SJCRH30 (cell line): ENCODE data around the gene ARHGAP18. TPM values are rescaled to one million over a fixed set of nuclear protein-coding genes. Genes with fewer than 3 reads are reported as not detected.
A peak's percentile ranks its signal among the peaks of the same experiment; 100 is the strongest.

ENCODE experiments used
- DNase-seq, 2 experiments: peaks; one replicate each; pipeline ENCODE4 v3.0.0-alpha.2; 2015 to 2020
- H3K27ac ChIP-seq: fragments of 250-450 bp; sonication (Bioruptor Pico); 2 replicates; pipeline ENCODE4 v1.5.1; 2020; ENCODE audit warnings: mild to moderate bottlenecking, moderate library complexity
- H3K27me3 ChIP-seq: fragments of 250-450 bp; sonication (Bioruptor Pico); 2 replicates; pipeline ENCODE4 v1.5.1; 2020; ENCODE audit warnings: mild to moderate bottlenecking, moderate library complexity
- H3K36me3 ChIP-seq: fragments of 250-450 bp; sonication (Bioruptor Pico); 2 replicates; pipeline ENCODE4 v1.5.1; 2020; ENCODE audit warnings: mild to moderate bottlenecking, moderate library complexity
- H3K4me1 ChIP-seq: fragments of 250-450 bp; sonication (Bioruptor Pico); 2 replicates; pipeline ENCODE4 v1.5.1; 2020; ENCODE audit warnings: mild to moderate bottlenecking, moderate library complexity
- H3K4me3 ChIP-seq: fragments of 250-450 bp; sonication (Bioruptor Pico); 2 replicates; pipeline ENCODE4 v1.5.1; 2020; ENCODE audit warnings: mild to moderate bottlenecking, moderate library complexity
- H3K9me3 ChIP-seq: fragments of 250-450 bp; sonication (Bioruptor Pico); replicated peaks from 2 replicates; pipeline ENCODE4 v1.5.1; 2020; ENCODE audit warnings: mild to moderate bottlenecking, moderate library complexity
- total RNA-seq: library from RNA; depleted of rRNA; stranded (reverse); fragments of >200 nt; shearing (Covaris generic); gene quantifications from 2 replicates; pipeline ENCODE4 v1.2.3, GENCODE V29; 2014

Gene ARHGAP18
- total RNA-seq, 1 experiment from 2014 or later: 14.6 TPM

- H3K36me3 ChIP-seq: no peaks in the 10 kb centered on the region; the same call in 1 of the 2 replicates
- no peaks in the 10 kb centered on the region for H3K9me3 ChIP-seq
- no peaks in the 10 kb centered on the region for H3K27me3 ChIP-seq
- peak overlapping the region; percentile 76 for H3K27ac ChIP-seq
- peaks cover 24% of the 10 kb centered on the region for H3K4me1 ChIP-seq
- H3K4me3 ChIP-seq: no peak overlapping the region
- DNase-seq: peak in 1 of 2 experiments; percentile 21
These were observed 36.2 kb downstream of the ARHGAP18 start for GRCh38 chr6:129673748-129674147.

GRCh38 chr6:129672881-129673631 is 36.9 kb downstream of the ARHGAP18 start:
- Histone ChIP-seq H3K9me3 (no peaks in the 10 kb centered on the region), H3K4me1 (peaks cover 24% of the 10 kb centered on the region), H3K36me3 (no peaks in the 10 kb centered on the region; the same call in 1 of the 2 replicates), H3K27ac (peak overlapping the region; percentile 76), H3K4me3 (no peak overlapping the region), H3K27me3 (no peaks in the 10 kb centered on the region)
- DNase-seq: peak in 1 of 2 experiments; percentile 51

GRCh38 chr6:129672341-129672682 is 37.7 kb downstream of the ARHGAP18 start:
- H3K27me3 ChIP-seq: no peaks in the 10 kb centered on the region
- no peak overlapping the region for H3K4me3 ChIP-seq
- DNase-seq: no peak
- no peaks in the 10 kb centered on the region; the same call in 1 of the 2 replicates for H3K36me3 ChIP-seq
- peaks cover 24% of the 10 kb centered on the region for H3K4me1 ChIP-seq
- H3K27ac ChIP-seq: peak overlapping the region; percentile 76
- H3K9me3 ChIP-seq: no peaks in the 10 kb centered on the region

- no peak overlapping the region; the same call in 1 of the 2 replicates for H3K27ac ChIP-seq
- H3K4me3 ChIP-seq: no peak overlapping the region
- peaks cover 24% of the 10 kb centered on the region for H3K4me1 ChIP-seq
- H3K27me3 ChIP-seq: no peaks in the 10 kb centered on the region
- DNase-seq: no peak
- H3K9me3 ChIP-seq: no peaks in the 10 kb centered on the region
- no peaks in the 10 kb centered on the region; the same call in 1 of the 2 replicates for H3K36me3 ChIP-seq
These were observed 38.3 kb downstream of the ARHGAP18 start for GRCh38 chr6:129671442-129672340.

- no peaks in the 10 kb centered on the region; the same call in 1 of the 2 replicates for H3K36me3 ChIP-seq
- no peaks in the 10 kb centered on the region for H3K9me3 ChIP-seq
- no peak overlapping the region for H3K4me3 ChIP-seq
- peaks cover 24% of the 10 kb centered on the region for H3K4me1 ChIP-seq
- H3K27ac ChIP-seq: no peak overlapping the region
- no peaks in the 10 kb centered on the region for H3K27me3 ChIP-seq
- no peak for DNase-seq
These were observed 39.3 kb downstream of the ARHGAP18 start for GRCh38 chr6:129670634-129671033.

- peaks cover 6% of the 10 kb centered on the region for H3K4me1 ChIP-seq
- H3K4me3 ChIP-seq: no peak overlapping the region
- H3K36me3 ChIP-seq: no peaks in the 10 kb centered on the region; the same call in 1 of the 2 replicates
- no peaks in the 10 kb centered on the region for H3K9me3 ChIP-seq
- no peaks in the 10 kb centered on the region for H3K27me3 ChIP-seq
- no peak for DNase-seq
- no peak overlapping the region for H3K27ac ChIP-seq
These were observed 42.4 kb downstream of the ARHGAP18 start for GRCh38 chr6:129667621-129668020.

- H3K27ac ChIP-seq: no peak overlapping the region
- no peak for DNase-seq
These were observed 42.9 kb downstream of the ARHGAP18 start for GRCh38 chr6:129667034-129667433.

GRCh38 chr6:129665555-129665954 is 44.4 kb downstream of the ARHGAP18 start:
- H3K27me3 ChIP-seq: no peaks in the 10 kb centered on the region
- no peak for DNase-seq
- no peak overlapping the region for H3K27ac ChIP-seq
- no peaks in the 10 kb centered on the region for H3K4me1 ChIP-seq
- H3K4me3 ChIP-seq: no peak overlapping the region
- no peaks in the 10 kb centered on the region for H3K9me3 ChIP-seq
- H3K36me3 ChIP-seq: no peaks in the 10 kb centered on the region

More at GRCh38 chr6:129667034-129667433, 42.9 kb downstream of the ARHGAP18 start:
- H3K27me3 ChIP-seq: no peaks in the 10 kb centered on the region
- no peaks in the 10 kb centered on the region; the same call in none of the 2 replicates for H3K4me1 ChIP-seq
- no peaks in the 10 kb centered on the region; the same call in 1 of the 2 replicates for H3K36me3 ChIP-seq
- H3K9me3 ChIP-seq: no peaks in the 10 kb centered on the region
- H3K4me3 ChIP-seq: no peak overlapping the region

GRCh38 chr6:129663531-129663930 is 46.4 kb downstream of the ARHGAP18 start:
- no peaks in the 10 kb centered on the region for H3K4me1 ChIP-seq
- no peak overlapping the region for H3K4me3 ChIP-seq
- H3K36me3 ChIP-seq: no peaks in the 10 kb centered on the region
- H3K27ac ChIP-seq: no peak overlapping the region
- H3K27me3 ChIP-seq: no peaks in the 10 kb centered on the region
- DNase-seq: no peak
- no peaks in the 10 kb centered on the region for H3K9me3 ChIP-seq

GRCh38 chr6:129662980-129663431 is 47.0 kb downstream of the ARHGAP18 start:
- H3K4me3 ChIP-seq: no peak overlapping the region
- no peaks in the 10 kb centered on the region for H3K4me1 ChIP-seq
- no peak overlapping the region for H3K27ac ChIP-seq
- no peaks in the 10 kb centered on the region for H3K36me3 ChIP-seq
- no peak for DNase-seq
- no peaks in the 10 kb centered on the region for H3K27me3 ChIP-seq
- H3K9me3 ChIP-seq: no peaks in the 10 kb centered on the region

GRCh38 chr6:129662406-129662766 is 47.6 kb downstream of the ARHGAP18 start:
- no peaks in the 10 kb centered on the region for H3K9me3 ChIP-seq
- no peak overlapping the region for H3K27ac ChIP-seq
- H3K36me3 ChIP-seq: no peaks in the 10 kb centered on the region
- DNase-seq: no peak
- no peak overlapping the region for H3K4me3 ChIP-seq
- no peaks in the 10 kb centered on the region for H3K27me3 ChIP-seq
- H3K4me1 ChIP-seq: no peaks in the 10 kb centered on the region

- H3K27ac ChIP-seq: no peak overlapping the region
- DNase-seq: no peak
- no peaks in the 10 kb centered on the region for H3K4me1 ChIP-seq
- no peak overlapping the region for H3K4me3 ChIP-seq
- no peaks in the 10 kb centered on the region; the same call in 1 of the 2 replicates for H3K9me3 ChIP-seq
- no peaks in the 10 kb centered on the region for H3K36me3 ChIP-seq
- no peaks in the 10 kb centered on the region for H3K27me3 ChIP-seq
These were observed 48.2 kb downstream of the ARHGAP18 start for GRCh38 chr6:129661536-129662405.

- H3K4me3 ChIP-seq: no peak overlapping the region
- no peak for DNase-seq
- no peaks in the 10 kb centered on the region for H3K27me3 ChIP-seq
- H3K9me3 ChIP-seq: no peaks in the 10 kb centered on the region; the same call in 1 of the 2 replicates
- no peaks in the 10 kb centered on the region for H3K36me3 ChIP-seq
- no peak overlapping the region for H3K27ac ChIP-seq
- peaks cover 4% of the 10 kb centered on the region; the same call in 1 of the 2 replicates for H3K4me1 ChIP-seq
These were observed 49.7 kb downstream of the ARHGAP18 start for GRCh38 chr6:129660346-129660676.

- H3K27me3 ChIP-seq: no peaks in the 10 kb centered on the region
- H3K36me3 ChIP-seq: no peaks in the 10 kb centered on the region
- no peak overlapping the region for H3K27ac ChIP-seq
- H3K4me1 ChIP-seq: peaks cover 4% of the 10 kb centered on the region; the same call in 1 of the 2 replicates
- DNase-seq: no peak
- no peak overlapping the region for H3K4me3 ChIP-seq
- no peaks in the 10 kb centered on the region; the same call in 1 of the 2 replicates for H3K9me3 ChIP-seq
These were observed 50.2 kb downstream of the ARHGAP18 start for GRCh38 chr6:129659590-129660345.
